CD4-positive, CD25-positive, alpha-beta regulatory T cell (primary cell): Measurements from ENCODE around the gene NPEPL1. TPM values are rescaled to one million over a fixed set of nuclear protein-coding genes. Genes with fewer than 3 reads are reported as not detected.

Source experiments
- ATAC-seq, 2 donors: fragments of 150-1000 bp; cut with Tn5 transposase; one replicate each; pipeline ENCODE4 v1.10.0; 2021; ENCODE audit warnings: low read depth in 2 of 2, moderate number of reproducible peaks in 2 of 2, moderate library complexity in 1 of 2
- DNase-seq, 3 donors: peaks; one replicate each; pipeline versions ENCODE4 v3.0.0 to v3.0.0-alpha.2; 2012 to 2022; ENCODE audit warnings: mixed read lengths in 1 of 3
- H3K27ac ChIP-seq: one replicate; pipeline ENCODE4 v1.7.0; 2013; ENCODE audit warnings: mild to moderate bottlenecking, low read length; ENCODE audit not compliant: insufficient read depth, poor library complexity, severe bottlenecking
- H3K27me3 ChIP-seq: one replicate; pipeline ENCODE4 v1.7.0; 2013; ENCODE audit warnings: low read length; ENCODE audit not compliant: control insufficient read depth, insufficient read depth
- H3K36me3 ChIP-seq: one replicate; pipeline ENCODE4 v1.7.0; 2013; ENCODE audit warnings: mild to moderate bottlenecking, low read length, moderate library complexity; ENCODE audit not compliant: control insufficient read depth, insufficient read depth
- H3K4me1 ChIP-seq: 2 replicates; pipeline ENCODE4 v1.7.0; 2013; ENCODE audit warnings: mild to moderate bottlenecking, low read length; ENCODE audit not compliant: insufficient read depth, control insufficient read depth, poor library complexity, severe bottlenecking
- H3K4me3 ChIP-seq: one replicate; pipeline ENCODE4 v1.7.0; 2013; ENCODE audit warnings: low read depth, mild to moderate bottlenecking, low read length, moderate library complexity
- H3K9me3 ChIP-seq, 2 experiments: 1 replicate in 1 of 2; 2 replicates in 1 of 2; pipeline ENCODE4 v1.7.0; 2013; ENCODE audit warnings: low read length in 2 of 2, mild to moderate bottlenecking in 1 of 2, moderate library complexity in 1 of 2; ENCODE audit not compliant: control insufficient read depth in 2 of 2
- H3K27ac Mint-ChIP-seq, 3 donors: one replicate each; pipeline ENCODE4 v1.8.0; 2020 to 2022; ENCODE audit warnings: mild to moderate bottlenecking in 3 of 3, mixed read lengths in 3 of 3, moderate library complexity in 2 of 3
- H3K27me3 Mint-ChIP-seq: one replicate; pipeline ENCODE4 v1.8.0; 2022; ENCODE audit warnings: mild to moderate bottlenecking, mixed read lengths
- H3K36me3 Mint-ChIP-seq: one replicate; pipeline ENCODE4 v1.8.0; 2020; ENCODE audit warnings: mixed read lengths
- H3K4me1 Mint-ChIP-seq, 4 donors: one replicate each; pipeline ENCODE4 v1.8.0; 2020 to 2022; ENCODE audit warnings: mixed read lengths in 4 of 4, mild to moderate bottlenecking in 1 of 4
- H3K4me3 Mint-ChIP-seq, 4 donors: one replicate each; pipeline ENCODE4 v1.8.0; 2020 to 2022; ENCODE audit warnings: mild to moderate bottlenecking in 4 of 4, mixed read lengths in 4 of 4, moderate library complexity in 3 of 4
- H3K9me3 Mint-ChIP-seq, 7 donors: one replicate each; pipeline ENCODE4 v1.8.0; 2020 to 2022; ENCODE audit warnings: mixed read lengths in 7 of 7, mild to moderate bottlenecking in 3 of 7, moderate library complexity in 2 of 7
- polyA plus RNA-seq, 4 donors: library from polyadenylated mRNA; unstranded; fragments of 300-500 nt; fragmentation: Illumina TruSeq; gene quantifications; one replicate each; pipeline ENCODE4 v1.2.3, GENCODE V29; 2021
- total RNA-seq: library from RNA; stranded (reverse); gene quantifications from one replicate; pipeline ENCODE4 v1.2.3, GENCODE V29; 2022

NPEPL1 gene
- total and polyA plus RNA-seq, 5 donors from 2014 or later = 7.7 to 62.2 (median 8.3) TPM

DNA sequence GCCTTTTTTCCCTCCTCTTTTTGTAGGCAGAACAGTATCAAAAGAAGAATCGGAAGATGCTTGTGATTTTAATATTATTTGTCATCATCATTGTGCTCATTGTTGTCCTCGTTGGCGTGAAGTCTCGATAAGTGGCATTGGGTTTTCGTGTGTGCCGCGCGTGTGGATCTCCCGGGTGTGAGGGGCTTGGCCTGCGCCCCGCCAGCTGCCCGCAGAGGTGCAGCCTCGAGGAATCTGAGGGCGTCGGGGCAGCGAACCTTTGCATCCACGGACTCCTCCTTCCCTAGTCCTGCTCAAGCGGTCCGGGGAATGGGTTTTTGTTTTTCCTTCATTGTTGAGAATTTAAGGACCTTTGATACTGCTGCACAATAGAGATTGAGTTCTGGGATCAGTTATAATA, 16.4 kb upstream of the NPEPL1 start:
- ATAC-seq (no peak), DNase-seq (no peak)
- Histone ChIP-seq H3K9me3 (no peaks in the 10 kb centered on the region), H3K4me1 (no peaks in the 10 kb centered on the region), H3K4me3 (no peak overlapping the region), H3K27me3 (no peaks in the 10 kb centered on the region), H3K27ac (no peak overlapping the region), H3K36me3 (peaks cover 79% of the 10 kb centered on the region)
- Mint-ChIP-seq H3K27me3 (no peaks in the 10 kb centered on the region), H3K4me3 (no peak overlapping the region), H3K36me3 (peaks cover 43% of the 10 kb centered on the region), H3K27ac (peak overlapping the region in 2 of 3 donors; percentile 43 to 62), H3K4me1 (peaks cover 5 to 9% (median 5%) of the 10 kb centered on the region in 4 donors), H3K9me3 (no peaks in the 10 kb centered on the region)

DNA sequence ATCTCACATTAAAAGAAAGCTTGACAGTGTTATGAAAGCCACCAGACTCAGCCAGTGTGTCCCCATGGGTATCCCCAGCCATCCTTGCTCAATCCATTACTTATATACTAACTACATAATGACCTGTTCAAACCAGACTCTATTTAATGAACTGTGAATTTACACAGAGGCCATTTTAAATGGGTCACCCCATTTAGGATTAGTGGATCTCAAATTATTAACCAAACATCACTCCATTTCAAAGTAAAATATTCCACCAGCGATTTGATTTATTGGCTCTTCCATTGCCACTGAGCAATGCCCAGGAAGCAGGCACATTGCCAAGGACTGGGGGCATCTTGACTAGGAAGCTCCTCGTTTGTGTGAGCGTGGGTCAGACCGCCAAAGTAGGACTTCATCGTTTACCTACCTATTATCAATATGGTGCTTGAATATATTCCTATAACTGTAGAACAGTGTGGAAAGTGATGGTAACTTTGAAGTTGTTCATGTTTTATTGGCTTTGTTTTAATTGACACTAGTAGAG, 15.5 kb upstream of the NPEPL1 start:
- Mint-ChIP-seq H3K27ac (no peak overlapping the region), H3K27me3 (no peaks in the 10 kb centered on the region), H3K4me1 (peaks cover 5 to 9% (median 5%) of the 10 kb centered on the region in 4 donors), H3K4me3 (peak overlapping the region in 1 of 4 donors; percentile 52), H3K9me3 (no peaks in the 10 kb centered on the region), H3K36me3 (peaks cover 46% of the 10 kb centered on the region)
- Histone ChIP-seq H3K9me3 (no peaks in the 10 kb centered on the region), H3K36me3 (peaks cover 83% of the 10 kb centered on the region), H3K4me3 (no peak overlapping the region), H3K27ac (no peak overlapping the region), H3K27me3 (no peaks in the 10 kb centered on the region), H3K4me1 (no peaks in the 10 kb centered on the region)
- ATAC-seq (no peak), DNase-seq (no peak)

DNA sequence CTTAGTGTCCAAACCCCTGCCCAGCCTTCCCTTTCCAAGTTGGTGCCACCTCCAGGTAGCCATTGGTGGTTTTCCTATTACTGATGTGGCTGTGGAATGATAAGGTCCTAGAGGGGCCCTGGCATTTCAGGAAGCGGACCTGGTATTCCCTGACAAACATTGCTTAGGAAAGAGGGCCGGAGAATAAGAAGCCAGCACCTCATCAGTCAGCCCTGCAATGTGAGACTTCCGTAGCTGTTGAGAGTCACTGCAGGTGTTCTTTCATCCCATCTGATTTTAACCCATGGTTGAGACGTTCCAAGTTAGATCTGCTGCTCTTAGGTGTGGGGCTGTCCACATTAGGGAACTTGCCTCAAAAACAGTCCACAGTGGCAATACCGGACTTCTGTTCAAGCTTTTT, 14.8 kb upstream of the NPEPL1 start:
- Histone ChIP-seq H3K36me3 (peaks cover 77% of the 10 kb centered on the region), H3K27me3 (no peaks in the 10 kb centered on the region), H3K9me3 (no peaks in the 10 kb centered on the region), H3K27ac (no peak overlapping the region), H3K4me3 (no peak overlapping the region), H3K4me1 (no peaks in the 10 kb centered on the region)
- Mint-ChIP-seq H3K36me3 (peaks cover 46% of the 10 kb centered on the region), H3K27ac (no peak overlapping the region), H3K4me1 (peaks cover 2 to 9% (median 5%) of the 10 kb centered on the region in 4 donors), H3K27me3 (no peaks in the 10 kb centered on the region), H3K9me3 (no peaks in the 10 kb centered on the region), H3K4me3 (no peak overlapping the region)
- no peak for ATAC-seq
- no peak for DNase-seq

DNA sequence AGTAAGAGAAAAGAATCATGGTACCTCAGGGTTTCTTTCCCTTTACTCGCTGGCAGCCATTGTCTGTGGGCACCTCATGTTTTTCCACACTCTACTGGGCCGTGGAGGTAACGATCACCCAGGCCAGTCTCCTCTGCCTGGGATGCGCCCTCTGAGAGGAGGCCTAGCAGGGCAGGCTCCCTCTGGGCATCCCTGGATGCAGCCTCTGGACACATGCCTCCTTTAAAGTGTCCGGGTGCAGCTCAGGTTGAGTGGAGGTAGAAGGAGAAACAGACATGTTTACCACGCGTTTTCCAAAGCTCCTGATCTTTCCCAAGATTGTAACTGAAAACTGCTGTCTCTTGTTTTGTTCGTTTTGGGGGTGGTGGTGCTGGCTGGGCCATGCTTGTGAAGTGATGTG, 13.8 kb upstream of the NPEPL1 start:
- no peak for ATAC-seq

DNA sequence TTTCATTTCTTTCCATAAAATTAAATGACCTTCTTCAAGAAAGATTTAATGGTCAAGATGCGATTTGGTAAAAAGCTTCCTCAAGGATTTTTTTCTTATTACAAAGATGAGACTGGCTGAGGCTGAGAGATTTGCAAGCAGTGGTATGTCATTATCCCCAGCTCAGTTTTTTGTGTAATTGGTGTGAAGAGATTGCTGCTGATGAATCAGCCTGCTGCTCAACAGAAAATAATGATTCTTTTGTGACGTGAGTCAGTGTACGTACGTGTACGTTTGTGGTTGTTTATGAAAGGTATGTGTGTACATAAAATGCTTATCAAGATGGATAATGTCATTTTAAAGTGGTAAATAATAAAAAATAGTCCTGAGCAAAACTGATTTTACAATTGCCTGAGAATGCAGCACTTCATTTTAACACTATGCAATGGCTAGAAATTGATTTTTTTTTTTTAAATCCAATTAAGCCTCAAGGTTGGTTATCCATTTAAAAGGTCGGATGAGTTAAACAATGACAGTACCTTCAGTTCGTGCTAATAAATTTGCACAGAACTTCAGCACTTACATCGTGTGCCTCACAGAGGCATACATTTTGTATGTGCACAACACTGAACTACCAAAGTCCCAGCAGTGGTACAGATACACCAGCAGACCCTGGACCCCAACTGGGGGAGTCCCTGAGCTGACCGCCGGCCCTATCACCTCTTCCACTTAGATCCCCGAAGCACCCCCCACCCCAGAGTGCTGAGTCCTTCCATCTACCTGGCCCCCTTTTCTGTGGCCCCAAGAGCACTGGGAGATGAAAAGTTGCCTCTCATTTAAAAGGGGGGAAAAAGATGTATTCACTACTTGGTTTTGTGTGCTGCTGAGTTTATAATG, 9.7 kb upstream of the NPEPL1 start:
- H3K27me3 ChIP-seq = no peaks in the 10 kb centered on the region
- H3K9me3 Mint-ChIP-seq = no peaks in the 10 kb centered on the region
- no peaks in the 10 kb centered on the region for H3K4me1 ChIP-seq
- peaks cover 35% of the 10 kb centered on the region for H3K36me3 Mint-ChIP-seq
- DNase-seq (no peak), ATAC-seq (no peak)
- H3K4me3 ChIP-seq = no peak overlapping the region
- H3K4me1 Mint-ChIP-seq = peaks cover 4 to 7% (median 5%) of the 10 kb centered on the region in 4 donors
- peak overlapping the region in 1 of 3 donors; percentile 15 for H3K27ac Mint-ChIP-seq
- H3K36me3 ChIP-seq = peaks cover 35% of the 10 kb centered on the region
- H3K4me3 Mint-ChIP-seq = no peak overlapping the region
- H3K27me3 Mint-ChIP-seq = no peaks in the 10 kb centered on the region
- H3K27ac ChIP-seq = no peak overlapping the region
- no peaks in the 10 kb centered on the region for H3K9me3 ChIP-seq

More for the DNA sequence above, 13.8 kb upstream of the NPEPL1 start:
- Histone ChIP-seq H3K4me3 (no peak overlapping the region), H3K36me3 (peaks cover 67% of the 10 kb centered on the region), H3K27me3 (no peaks in the 10 kb centered on the region), H3K4me1 (no peaks in the 10 kb centered on the region), H3K27ac (no peak overlapping the region), H3K9me3 (no peaks in the 10 kb centered on the region)
- Mint-ChIP-seq H3K4me1 (peaks cover 4 to 9% (median 5%) of the 10 kb centered on the region in 4 donors), H3K27me3 (no peaks in the 10 kb centered on the region), H3K36me3 (peaks cover 46% of the 10 kb centered on the region), H3K27ac (peak overlapping the region; percentile 26 to 28 (median 26)), H3K4me3 (no peak overlapping the region), H3K9me3 (no peaks in the 10 kb centered on the region)
- no peak for DNase-seq

DNA sequence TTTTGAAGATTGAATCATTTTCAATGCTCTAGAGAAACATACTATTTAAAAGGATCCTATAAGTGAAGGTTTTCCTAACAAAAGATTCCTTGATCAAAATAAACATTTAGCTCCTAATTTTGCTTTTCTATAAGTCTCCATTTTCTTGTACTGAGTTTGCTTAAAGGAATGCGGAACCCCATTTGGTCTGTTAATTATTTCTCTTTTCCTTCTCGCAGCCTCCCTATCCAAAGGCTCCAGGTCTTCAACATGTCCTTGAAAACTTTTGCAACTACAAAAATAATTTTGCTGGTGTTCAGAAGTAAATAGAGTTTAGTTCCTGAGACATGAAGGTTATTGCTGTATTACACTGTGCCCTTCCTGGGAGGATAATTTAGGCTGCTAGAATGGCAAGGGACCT, 8.3 kb upstream of the NPEPL1 start:
- no peaks in the 10 kb centered on the region for H3K9me3 ChIP-seq
- peaks cover 2 to 9% (median 6%) of the 10 kb centered on the region in 4 donors for H3K4me1 Mint-ChIP-seq
- DNase-seq (no peak), ATAC-seq (no peak)
- no peak overlapping the region for H3K27ac ChIP-seq
- H3K36me3 Mint-ChIP-seq = peaks cover 33% of the 10 kb centered on the region
- no peaks in the 10 kb centered on the region for H3K27me3 ChIP-seq
- no peaks in the 10 kb centered on the region for H3K9me3 Mint-ChIP-seq
- H3K27ac Mint-ChIP-seq = no peak overlapping the region
- H3K4me3 ChIP-seq = no peak overlapping the region
- H3K27me3 Mint-ChIP-seq = no peaks in the 10 kb centered on the region
- H3K36me3 ChIP-seq = peaks cover 27% of the 10 kb centered on the region
- H3K4me1 ChIP-seq = no peaks in the 10 kb centered on the region
- H3K4me3 Mint-ChIP-seq = no peak overlapping the region

DNA sequence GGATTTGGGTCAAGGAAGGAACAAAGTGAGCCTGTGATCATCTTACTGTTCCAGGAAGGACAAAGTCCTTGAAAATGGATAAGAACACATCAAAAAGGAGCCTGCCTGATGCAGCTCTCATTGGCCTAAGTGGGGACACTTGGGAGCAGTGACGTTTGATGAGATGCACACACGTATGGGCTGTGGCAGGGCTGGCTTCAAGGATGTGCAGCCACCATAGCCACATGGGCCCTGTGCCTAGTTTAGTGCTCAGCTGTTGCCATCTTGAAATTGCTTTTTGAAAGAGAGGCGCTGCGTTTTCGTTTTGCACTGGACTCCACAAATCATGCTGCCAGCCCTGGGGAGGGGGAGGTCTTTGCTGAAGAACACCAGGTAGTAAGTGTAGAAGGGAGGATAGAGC, 6.6 kb upstream of the NPEPL1 start:
- Mint-ChIP-seq H3K9me3 (no peaks in the 10 kb centered on the region), H3K27me3 (no peaks in the 10 kb centered on the region), H3K27ac (peak overlapping the region in 1 of 3 donors; percentile 52), H3K36me3 (peaks cover 28% of the 10 kb centered on the region), H3K4me3 (no peak overlapping the region), H3K4me1 (peaks cover 0 to 14% (median 3%) of the 10 kb centered on the region in 4 donors)
- H3K27me3 ChIP-seq = no peaks in the 10 kb centered on the region
- peaks cover 13% of the 10 kb centered on the region for H3K36me3 ChIP-seq
- no peak for DNase-seq
- no peak overlapping the region for H3K4me3 ChIP-seq
- H3K9me3 ChIP-seq = no peaks in the 10 kb centered on the region
- ATAC-seq = no peak
- H3K27ac ChIP-seq = no peak overlapping the region
- H3K4me1 ChIP-seq = no peaks in the 10 kb centered on the region
